Osteocyte (in vitro differentiated cells): ENCODE results near the gene CNTNAP2. TPM values are rescaled to one million over a fixed set of nuclear protein-coding genes. Genes with fewer than 3 reads are reported as not detected.

ENCODE experiments used
- DNase-seq: peaks from one replicate; pipeline ENCODE4 v3.0.0; 2021; ENCODE audit warnings: mixed read lengths; ENCODE audit not compliant: unreplicated experiment; ENCODE audit errors: extremely low spot score
- H3K27ac Mint-ChIP-seq: one replicate; pipeline ENCODE4 v1.8.0; 2021; ENCODE audit warnings: mild to moderate bottlenecking, mixed read lengths; ENCODE audit not compliant: unreplicated experiment
- H3K27me3 Mint-ChIP-seq: one replicate; pipeline ENCODE4 v1.8.0; 2021; ENCODE audit warnings: mixed read lengths; ENCODE audit not compliant: unreplicated experiment
- H3K36me3 Mint-ChIP-seq: one replicate; pipeline ENCODE4 v1.8.0; 2021; ENCODE audit warnings: mixed read lengths; ENCODE audit not compliant: unreplicated experiment
- H3K4me1 Mint-ChIP-seq: one replicate; pipeline ENCODE4 v1.8.0; 2021; ENCODE audit warnings: mixed read lengths; ENCODE audit not compliant: unreplicated experiment
- H3K4me3 Mint-ChIP-seq: one replicate; pipeline ENCODE4 v1.8.0; 2021; ENCODE audit warnings: mild to moderate bottlenecking, moderate library complexity, mixed read lengths; ENCODE audit not compliant: unreplicated experiment
- H3K9me3 Mint-ChIP-seq: one replicate; pipeline ENCODE4 v1.8.0; 2021; ENCODE audit warnings: mixed read lengths; ENCODE audit not compliant: unreplicated experiment
- CTCF ChIP-seq: fragments of 200-600 bp; sonication (generic); IDR thresholded peaks from 2 replicates; pipeline ENCODE4 v1.5.0; 2021; ENCODE audit warnings: antibody characterized with exemption, mild to moderate bottlenecking, moderate library complexity
- total RNA-seq: library from RNA; stranded (reverse); gene quantifications from 2 replicates; pipeline ENCODE4 v1.2.1, GENCODE V29; 2021

Gene CNTNAP2
- total RNA-seq, 1 donor from 2014 or later, result 1.4 TPM

GRCh38 chr7:147363101-147363500, 1246.5 kb downstream of the CNTNAP2 start:
- no peak for DNase-seq
- Mint-ChIP-seq H3K4me1 (peaks cover 5% of the 10 kb centered on the region), H3K27me3 (no peaks in the 10 kb centered on the region), H3K4me3 (no peak overlapping the region), H3K9me3 (no peaks in the 10 kb centered on the region), H3K27ac (no peak overlapping the region), H3K36me3 (no peaks in the 10 kb centered on the region)
- TF ChIP-seq CTCF, result no peak

- Mint-ChIP-seq H3K36me3 (no peaks in the 10 kb centered on the region), H3K27me3 (no peaks in the 10 kb centered on the region), H3K4me3 (no peak overlapping the region), H3K27ac (no peak overlapping the region), H3K4me1 (no peaks in the 10 kb centered on the region), H3K9me3 (no peaks in the 10 kb centered on the region)
- no peak for TF ChIP-seq CTCF
- DNase-seq, result no peak
Observed at GRCh38 chr7:147376192-147376591, 1259.6 kb downstream of the CNTNAP2 start.

- no peaks in the 10 kb centered on the region for H3K4me1 Mint-ChIP-seq
- TF ChIP-seq CTCF, result no peak
- H3K4me3 Mint-ChIP-seq, result no peak overlapping the region
- H3K27me3 Mint-ChIP-seq, result no peaks in the 10 kb centered on the region
- no peak for DNase-seq
- no peak overlapping the region for H3K27ac Mint-ChIP-seq
- peaks cover 11% of the 10 kb centered on the region for H3K9me3 Mint-ChIP-seq
- no peaks in the 10 kb centered on the region for H3K36me3 Mint-ChIP-seq
Observed at GRCh38 chr7:147380926-147381325, 1264.3 kb downstream of the CNTNAP2 start.

- TF ChIP-seq CTCF, result no peak
- H3K27ac Mint-ChIP-seq, result no peak overlapping the region
- no peaks in the 10 kb centered on the region for H3K27me3 Mint-ChIP-seq
- H3K9me3 Mint-ChIP-seq, result peaks cover 12% of the 10 kb centered on the region
- no peak overlapping the region for H3K4me3 Mint-ChIP-seq
- no peak for DNase-seq
- no peaks in the 10 kb centered on the region for H3K4me1 Mint-ChIP-seq
- peaks cover 4% of the 10 kb centered on the region for H3K36me3 Mint-ChIP-seq
Observed at GRCh38 chr7:147394329-147394728, 1277.7 kb downstream of the CNTNAP2 start.

GRCh38 chr7:147400221-147400689, 1283.7 kb downstream of the CNTNAP2 start:
- TF ChIP-seq CTCF, result no peak
- no peaks in the 10 kb centered on the region for H3K36me3 Mint-ChIP-seq
- H3K4me1 Mint-ChIP-seq, result peaks cover 13% of the 10 kb centered on the region
- H3K9me3 Mint-ChIP-seq, result peaks cover 8% of the 10 kb centered on the region
- H3K4me3 Mint-ChIP-seq, result no peak overlapping the region
- no peaks in the 10 kb centered on the region for H3K27me3 Mint-ChIP-seq
- H3K27ac Mint-ChIP-seq, result peak overlapping the region; percentile 53
- DNase-seq, result no peak
